Breast epithelium (tissue), 4 donors: ENCODE data around the gene SECTM1. TPM values are rescaled to one million over a fixed set of nuclear protein-coding genes. Genes with fewer than 3 reads are reported as not detected.

ENCODE experiments used
- DNase-seq, 2 donors: peaks; one replicate each; pipeline ENCODE4 v3.0.0-alpha.2; 2019; ENCODE audit warnings: low spot score in 2 of 2
- H3K27ac ChIP-seq, 2 donors: fragments of 200-600 bp; sonication (generic) in 1 of 2; one replicate each; pipeline ENCODE4 v1.5.1; 2016 to 2019; ENCODE audit warnings: mild to moderate bottlenecking in 1 of 2
- H3K27me3 ChIP-seq, 2 donors: fragments of 200-600 bp; sonication (generic) in 1 of 2; one replicate each; pipeline versions ENCODE4 v1.5.1 to v1.6.0; 2017 to 2019; ENCODE audit warnings: control low read depth in 1 of 2, mild to moderate bottlenecking in 1 of 2
- H3K36me3 ChIP-seq: fragments of 200-600 bp; one replicate; pipeline ENCODE4 v1.5.1; 2019
- H3K4me1 ChIP-seq, 2 donors: fragments of 200-600 bp; sonication (generic); one replicate each; pipeline ENCODE4 v1.5.1; 2016 to 2019; ENCODE audit warnings: control low read depth in 1 of 2
- H3K4me3 ChIP-seq, 3 donors: fragments of 200-600 bp; sonication (generic); 1 replicate in 2 of 3; 2 replicates in 1 of 3; pipeline ENCODE4 v1.5.1; 2016 to 2019; ENCODE audit warnings: mild to moderate bottlenecking in 3 of 3, moderate library complexity in 2 of 3
- H3K9me3 ChIP-seq, 2 donors: fragments of 200-600 bp; sonication (generic) in 1 of 2; one replicate each; pipeline ENCODE4 v1.5.1; 2016 to 2019; ENCODE audit warnings: control low read depth in 1 of 2
- POLR2A ChIP-seq: fragments of 450-650 bp; IDR thresholded peaks from one replicate; pipeline ENCODE4 v1.6.1; 2016; ENCODE audit warnings: antibody characterized with exemption, mild to moderate bottlenecking, moderate library complexity
- POLR2AphosphoS5 ChIP-seq, 3 donors: sonication (generic); formaldehyde crosslinking; IDR thresholded peaks; one replicate each; pipeline ENCODE4 v1.6.1; 2017; ENCODE audit warnings: antibody characterized with exemption in 3 of 3
- intact Hi-C: fragments of 100-400 bp; cut with DNase I; formaldehyde crosslinking; loops from one replicate; pipeline ENCODE4 v1.15.1; 2023; ENCODE audit warnings: low total_unique reads
- total RNA-seq, 3 donors: library from RNA; depleted of rRNA; stranded (reverse); fragments of >200 nt; gene quantifications; one replicate each; pipeline ENCODE4 v1.1.0, GENCODE V29; 2016
- TF ChIP-seq, protein P1 (sequence below), 3 donors: fragments of 450-650 bp; IDR thresholded peaks; one replicate each; pipeline ENCODE4 v1.5.1; 2016 to 2017; ENCODE audit warnings: antibody characterized with exemption in 3 of 3, mild to moderate bottlenecking in 3 of 3, moderate library complexity in 3 of 3

SECTM1 gene
- total RNA-seq, 3 donors from 2014 or later = 11.5 to 23.9 (median 16.2) TPM

DNA sequence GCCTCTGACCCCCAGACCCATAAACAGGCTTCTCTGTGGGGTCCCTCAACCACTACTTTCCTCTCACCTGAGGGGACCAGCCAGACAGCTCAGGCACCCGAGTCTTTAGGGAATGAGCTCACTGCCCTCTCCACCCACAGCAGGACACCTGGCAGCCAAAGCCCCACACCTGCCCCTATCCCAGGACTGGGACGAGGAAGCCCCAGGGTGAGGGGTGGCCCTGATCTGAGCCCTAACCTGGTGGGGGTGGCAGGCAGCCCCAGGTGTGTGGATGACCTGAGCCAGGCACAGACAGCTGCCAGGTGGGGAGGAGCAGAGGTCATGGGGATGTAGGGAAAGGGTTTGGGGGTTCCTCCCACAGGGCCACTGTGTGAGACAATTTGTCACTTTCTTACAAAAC, 23.8 kb upstream of the SECTM1 start:
- no peaks in the 10 kb centered on the region for H3K9me3 ChIP-seq
- no peaks in the 10 kb centered on the region for H3K36me3 ChIP-seq
- intact Hi-C loops = loop anchor here (1.0 to 10.0 kb wide), 2 partner anchors 15 to 57 kb away; partner anchors contain the start of genes HEXD and OGFOD3
- TF ChIP-seq POLR2A (no peak), POLR2AphosphoS5 (IDR thresholded peaks at IDR 0.05) (no peak)
- TF ChIP-seq, protein P1, sequence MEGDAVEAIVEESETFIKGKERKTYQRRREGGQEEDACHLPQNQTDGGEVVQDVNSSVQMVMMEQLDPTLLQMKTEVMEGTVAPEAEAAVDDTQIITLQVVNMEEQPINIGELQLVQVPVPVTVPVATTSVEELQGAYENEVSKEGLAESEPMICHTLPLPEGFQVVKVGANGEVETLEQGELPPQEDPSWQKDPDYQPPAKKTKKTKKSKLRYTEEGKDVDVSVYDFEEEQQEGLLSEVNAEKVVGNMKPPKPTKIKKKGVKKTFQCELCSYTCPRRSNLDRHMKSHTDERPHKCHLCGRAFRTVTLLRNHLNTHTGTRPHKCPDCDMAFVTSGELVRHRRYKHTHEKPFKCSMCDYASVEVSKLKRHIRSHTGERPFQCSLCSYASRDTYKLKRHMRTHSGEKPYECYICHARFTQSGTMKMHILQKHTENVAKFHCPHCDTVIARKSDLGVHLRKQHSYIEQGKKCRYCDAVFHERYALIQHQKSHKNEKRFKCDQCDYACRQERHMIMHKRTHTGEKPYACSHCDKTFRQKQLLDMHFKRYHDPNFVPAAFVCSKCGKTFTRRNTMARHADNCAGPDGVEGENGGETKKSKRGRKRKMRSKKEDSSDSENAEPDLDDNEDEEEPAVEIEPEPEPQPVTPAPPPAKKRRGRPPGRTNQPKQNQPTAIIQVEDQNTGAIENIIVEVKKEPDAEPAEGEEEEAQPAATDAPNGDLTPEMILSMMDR (IDR thresholded peaks at IDR 0.05) = no peak
- H3K4me1 ChIP-seq = peaks cover 0 to 6% of the 10 kb centered on the region in 2 donors
- no peaks in the 10 kb centered on the region for H3K27me3 ChIP-seq
- no peak for DNase-seq
- H3K27ac ChIP-seq = no peak overlapping the region
- H3K4me3 ChIP-seq = no peak overlapping the region

DNA sequence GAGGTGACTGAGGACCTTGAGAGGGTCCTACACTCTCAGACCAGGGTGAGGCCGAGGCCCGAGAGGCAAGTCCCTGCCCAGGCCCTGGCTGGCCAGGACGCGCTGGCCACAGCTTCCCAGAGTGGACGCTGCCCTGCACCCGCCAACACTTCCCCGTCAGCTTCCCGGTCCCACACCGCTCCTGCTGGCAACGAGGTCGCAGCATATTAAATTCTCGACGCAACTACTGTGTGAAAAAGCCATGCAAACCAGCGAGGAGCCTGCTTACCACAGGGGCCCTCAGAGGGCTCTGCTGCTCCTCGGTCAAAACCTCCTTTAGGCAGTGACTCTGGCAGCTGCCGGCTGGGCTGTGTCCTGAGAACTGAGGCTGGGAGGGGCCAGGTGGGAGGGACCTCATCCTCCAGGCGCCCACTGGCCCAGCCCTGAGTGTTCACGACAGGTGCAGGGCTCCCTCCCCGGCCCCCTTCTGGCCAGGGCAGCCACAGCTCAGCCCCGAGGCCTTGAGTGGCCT, 23.3 kb upstream of the SECTM1 start:
- H3K27ac ChIP-seq = peak overlapping the region in 1 of 2 donors; percentile 48
- peaks cover 0 to 10% of the 10 kb centered on the region in 2 donors for H3K4me1 ChIP-seq
- intact Hi-C loops = loop anchor here (1.0 to 10.0 kb wide), 2 partner anchors 15 to 58 kb away; partner anchors contain the start of genes HEXD and OGFOD3
- no peaks in the 10 kb centered on the region for H3K9me3 ChIP-seq
- TF ChIP-seq, protein P1 (IDR thresholded peaks at IDR 0.05) = no peak
- no peaks in the 10 kb centered on the region for H3K36me3 ChIP-seq
- no peak for DNase-seq
- H3K27me3 ChIP-seq = no peaks in the 10 kb centered on the region
- no peak overlapping the region for H3K4me3 ChIP-seq

DNA sequence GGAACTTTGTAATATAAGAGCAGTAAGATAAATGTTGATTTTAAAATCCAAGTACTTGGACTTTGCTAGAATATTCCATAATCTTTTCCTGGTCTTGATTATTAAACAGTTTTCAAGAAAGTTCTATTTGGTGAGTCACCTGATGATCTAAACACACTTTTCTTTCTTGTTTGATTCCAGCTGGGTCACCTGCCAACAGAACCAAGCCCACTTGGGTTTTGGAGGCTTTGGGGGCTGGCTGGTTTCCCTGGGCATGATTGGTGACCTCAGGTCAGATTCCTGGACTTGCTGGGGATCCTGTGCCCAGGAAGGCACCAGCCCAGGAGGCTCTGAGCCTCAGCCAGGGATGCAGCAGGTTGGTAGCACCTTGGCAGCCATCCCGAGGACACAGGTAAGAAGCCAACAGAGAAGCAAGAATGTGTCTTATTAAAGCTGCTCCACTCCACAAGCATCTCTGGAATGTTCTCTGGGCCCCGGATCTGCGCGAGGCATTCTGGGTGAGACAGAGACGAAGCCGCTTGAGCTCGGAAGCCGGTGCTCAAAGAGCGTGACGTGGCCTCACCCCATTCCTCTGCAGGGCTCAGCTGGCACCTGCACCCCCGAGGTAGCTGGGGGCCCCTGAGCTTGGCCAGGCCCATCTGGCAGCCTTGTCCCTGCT, 22.3 kb upstream of the SECTM1 start:
- TF ChIP-seq, protein P1 (IDR thresholded peaks at IDR 0.05) = no peak
- peak in 1 of 3 donors; percentile 42 for TF ChIP-seq POLR2AphosphoS5 (IDR thresholded peaks at IDR 0.05)
- DNase-seq = peak; percentile 84 to 96

DNA sequence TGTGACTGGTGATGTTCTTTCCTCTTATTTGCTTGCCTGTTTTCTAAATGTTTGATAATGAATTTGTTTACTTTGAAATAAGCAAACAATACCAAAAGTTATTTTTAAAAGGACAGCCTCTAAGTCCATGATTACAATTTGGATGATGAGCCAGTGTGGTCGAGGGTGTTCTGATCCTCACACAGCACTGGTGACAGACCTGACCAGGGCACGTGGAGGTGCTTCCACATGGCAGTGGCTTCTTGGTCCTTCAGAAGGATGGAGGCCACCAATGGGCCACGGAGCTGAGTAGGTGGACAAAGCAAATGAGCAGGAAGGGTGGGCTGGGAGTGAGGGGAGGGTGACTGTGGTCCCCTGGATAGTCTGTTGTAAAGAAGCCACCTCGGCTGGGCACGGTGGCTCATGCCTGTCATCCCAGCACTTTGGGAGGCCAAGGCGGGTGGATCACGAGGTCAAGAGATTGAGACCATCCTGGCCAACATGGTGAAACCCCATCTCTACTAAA, 21.3 kb upstream of the SECTM1 start:
- Histone ChIP-seq H3K27me3 (no peaks in the 10 kb centered on the region), H3K36me3 (no peaks in the 10 kb centered on the region)

More for the DNA sequence above, 22.3 kb upstream of the SECTM1 start:
- Histone ChIP-seq H3K4me3 (no peak overlapping the region), H3K9me3 (no peaks in the 10 kb centered on the region), H3K36me3 (no peaks in the 10 kb centered on the region), H3K27ac (peak overlapping the region; percentile 48 to 75), H3K4me1 (peaks cover 0 to 11% of the 10 kb centered on the region in 2 donors), H3K27me3 (no peaks in the 10 kb centered on the region)
- intact Hi-C loops = loop anchor here (10.0 kb wide), 1 partner anchor 59 kb away; the partner anchor contains the start of genes HEXD and OGFOD3

More for the DNA sequence above, 21.3 kb upstream of the SECTM1 start:
- Histone ChIP-seq H3K9me3 (no peaks in the 10 kb centered on the region), H3K4me1 (peaks cover 0 to 11% of the 10 kb centered on the region in 2 donors), H3K27ac (no peak overlapping the region), H3K4me3 (no peak overlapping the region)
- intact Hi-C loops = loop anchor here (10.0 kb wide), 1 partner anchor 60 kb away; the partner anchor contains the start of genes HEXD and OGFOD3
- TF ChIP-seq, protein P1 (IDR thresholded peaks at IDR 0.05) = no peak
- TF ChIP-seq POLR2A (no peak), POLR2AphosphoS5 (IDR thresholded peaks at IDR 0.05) (no peak)
- no peak for DNase-seq
